Prostate gland (tissue), 2 donors: Measurements from ENCODE around the gene HDDC3.

Source experiments
- CTCF ChIP-seq, 4 experiments: fragments of 200-600 bp in 2 of 4; fragments of 450-650 bp in 2 of 4; sonication (generic) in 2 of 4; IDR thresholded peaks; 1 replicate in 3 of 4; 2 replicates in 1 of 4; pipeline ENCODE4 v1.5.1; 2016 to 2019; ENCODE audit warnings: antibody characterized with exemption in 4 of 4, mild to moderate bottlenecking in 2 of 4, moderate library complexity in 2 of 4
- POLR2A ChIP-seq: fragments of 450-650 bp; IDR thresholded peaks from one replicate; pipeline ENCODE4 v1.6.1; 2016; ENCODE audit warnings: antibody characterized with exemption, mild to moderate bottlenecking
- POLR2AphosphoS5 ChIP-seq: sonication (generic); formaldehyde crosslinking; IDR thresholded peaks from one replicate; pipeline ENCODE4 v1.6.1; 2017; ENCODE audit warnings: antibody characterized with exemption

GRCh38 chr15:90918034-90918788 lies 14.1 kb downstream of the HDDC3 start:
- TF ChIP-seq CTCF (IDR thresholded peaks at IDR 0.05) (no peak), POLR2A (no peak), POLR2AphosphoS5 (no peak)
